OCI-LY1 (cell line): ENCODE data around the gene COX11.

Experiments used
- H2AFZ ChIP-seq: fragments of 200-600 bp; sonication (generic), shearing (Covaris generic); 2 replicates; pipeline ENCODE4 v1.6.0; 2014; ENCODE audit warnings: antibody characterized with exemption, mild to moderate bottlenecking, low read length
- H3F3A ChIP-seq: fragments of 200-600 bp; sonication (generic), shearing (Covaris generic); 2 replicates; pipeline ENCODE4 v1.6.0; 2014; ENCODE audit warnings: mild to moderate bottlenecking, antibody characterized with exemption, low read length, moderate library complexity; ENCODE audit not compliant: insufficient read depth
- H3K27ac ChIP-seq: fragments of 200-600 bp; sonication (generic); 2 replicates; pipeline ENCODE4 v1.5.1; 2014; ENCODE audit warnings: low read length, mixed run types, mild to moderate bottlenecking, low read depth; ENCODE audit not compliant: poor library complexity, severe bottlenecking
- H3K27me3 ChIP-seq: fragments of 200-600 bp; sonication (generic); 2 replicates; pipeline ENCODE4 v1.6.0; 2014; ENCODE audit warnings: antibody characterized with exemption, mild to moderate bottlenecking, low read length, moderate library complexity; ENCODE audit not compliant: insufficient read depth
- H3K36me3 ChIP-seq: fragments of 200-600 bp; sonication (generic); 2 replicates; pipeline ENCODE4 v1.6.1; 2014; ENCODE audit warnings: mild to moderate bottlenecking, antibody characterized with exemption, low read length, moderate library complexity, mixed read lengths; ENCODE audit not compliant: insufficient read depth
- H3K4me1 ChIP-seq: fragments of 200-600 bp; sonication (generic); 2 replicates; pipeline ENCODE4 v1.5.1; 2014; ENCODE audit warnings: mild to moderate bottlenecking, low read length, moderate library complexity; ENCODE audit not compliant: insufficient read depth, severe bottlenecking
- H3K4me2 ChIP-seq: fragments of 200-600 bp; sonication (generic), shearing (Covaris generic); 2 replicates; pipeline ENCODE4 v1.6.1; 2014; ENCODE audit warnings: low read length
- H3K4me3 ChIP-seq: fragments of 200-600 bp; sonication (generic); 2 replicates; pipeline ENCODE4 v1.5.1; 2014; ENCODE audit warnings: low read length, low read depth, mild to moderate bottlenecking, mixed read lengths; ENCODE audit not compliant: poor library complexity, severe bottlenecking
- H3K79me2 ChIP-seq: fragments of 200-600 bp; shearing (Covaris generic); 2 replicates; pipeline ENCODE4 v1.6.1; 2016; ENCODE audit warnings: mixed run types, low read length, mixed read lengths; ENCODE audit not compliant: insufficient read depth
- H3K9ac ChIP-seq: fragments of 200-600 bp; sonication (generic), shearing (Covaris generic); 2 replicates; pipeline ENCODE4 v1.6.1; 2014; ENCODE audit warnings: mild to moderate bottlenecking, low read length, mixed read lengths
- H3K9me2 ChIP-seq: fragments of 200-600 bp; sonication (generic), shearing (Covaris generic); 2 replicates; pipeline ENCODE4 v1.6.1; 2014; ENCODE audit warnings: low read depth, mild to moderate bottlenecking, low read length, mixed read lengths
- H3K9me3 ChIP-seq: fragments of 200-600 bp; shearing (Covaris generic); 2 replicates; pipeline ENCODE4 v1.6.1; 2014; ENCODE audit warnings: low read length, mixed read lengths
- H4K20me1 ChIP-seq: fragments of 200-600 bp; sonication (generic), shearing (Covaris generic); 2 replicates; pipeline ENCODE4 v1.6.0; 2016; ENCODE audit warnings: mild to moderate bottlenecking, low read length; ENCODE audit not compliant: insufficient read depth
- EZH2 ChIP-seq: fragments of 200-600 bp; sonication (generic), shearing (Covaris generic); IDR thresholded peaks from 2 replicates; pipeline ENCODE4 v1.8.0; 2017; ENCODE audit warnings: borderline replicate concordance, mixed run types, mild to moderate bottlenecking, antibody characterized with exemption, low read length, moderate library complexity, mixed read lengths
- TF ChIP-seq, protein P1 (sequence below): fragments of 200-600 bp; sonication (generic), shearing (Covaris generic); IDR thresholded peaks from 2 replicates; pipeline ENCODE4 v1.5.1; 2017; ENCODE audit warnings: mild to moderate bottlenecking, antibody characterized with exemption, low read length, moderate library complexity, mixed read lengths

The COX11 gene

GRCh38 chr17:54979657-54980056, 11.2 kb upstream of the COX11 start:
- TF ChIP-seq, protein P1, sequence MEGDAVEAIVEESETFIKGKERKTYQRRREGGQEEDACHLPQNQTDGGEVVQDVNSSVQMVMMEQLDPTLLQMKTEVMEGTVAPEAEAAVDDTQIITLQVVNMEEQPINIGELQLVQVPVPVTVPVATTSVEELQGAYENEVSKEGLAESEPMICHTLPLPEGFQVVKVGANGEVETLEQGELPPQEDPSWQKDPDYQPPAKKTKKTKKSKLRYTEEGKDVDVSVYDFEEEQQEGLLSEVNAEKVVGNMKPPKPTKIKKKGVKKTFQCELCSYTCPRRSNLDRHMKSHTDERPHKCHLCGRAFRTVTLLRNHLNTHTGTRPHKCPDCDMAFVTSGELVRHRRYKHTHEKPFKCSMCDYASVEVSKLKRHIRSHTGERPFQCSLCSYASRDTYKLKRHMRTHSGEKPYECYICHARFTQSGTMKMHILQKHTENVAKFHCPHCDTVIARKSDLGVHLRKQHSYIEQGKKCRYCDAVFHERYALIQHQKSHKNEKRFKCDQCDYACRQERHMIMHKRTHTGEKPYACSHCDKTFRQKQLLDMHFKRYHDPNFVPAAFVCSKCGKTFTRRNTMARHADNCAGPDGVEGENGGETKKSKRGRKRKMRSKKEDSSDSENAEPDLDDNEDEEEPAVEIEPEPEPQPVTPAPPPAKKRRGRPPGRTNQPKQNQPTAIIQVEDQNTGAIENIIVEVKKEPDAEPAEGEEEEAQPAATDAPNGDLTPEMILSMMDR: no peak
- TF ChIP-seq EZH2: no peak
- Histone ChIP-seq H4K20me1 (no peaks in the 10 kb centered on the region), H3K9me3 (peaks cover 7% of the 10 kb centered on the region; the same call in 1 of the 2 replicates), H3K4me3 (no peak overlapping the region), H3K9ac (no peak overlapping the region), H2AFZ (no peak overlapping the region), H3K27me3 (no peaks in the 10 kb centered on the region), H3K79me2 (no peaks in the 10 kb centered on the region), H3K4me1 (no peaks in the 10 kb centered on the region), H3K9me2 (no peaks in the 10 kb centered on the region), H3K4me2 (no peak overlapping the region), H3K36me3 (no peaks in the 10 kb centered on the region; the same call in 1 of the 2 replicates), H3F3A (no peaks in the 10 kb centered on the region), H3K27ac (no peak overlapping the region)

- H3K9me2 ChIP-seq: no peaks in the 10 kb centered on the region
- no peak for TF ChIP-seq EZH2
- H2AFZ ChIP-seq: no peak overlapping the region
- no peak overlapping the region for H3K4me2 ChIP-seq
- H4K20me1 ChIP-seq: no peaks in the 10 kb centered on the region
- no peaks in the 10 kb centered on the region for H3F3A ChIP-seq
- H3K4me3 ChIP-seq: no peak overlapping the region
- peaks cover 1% of the 10 kb centered on the region for H3K4me1 ChIP-seq
- no peak overlapping the region for H3K27ac ChIP-seq
- no peak overlapping the region for H3K9ac ChIP-seq
- H3K9me3 ChIP-seq: peaks cover 7% of the 10 kb centered on the region; the same call in 1 of the 2 replicates
- no peaks in the 10 kb centered on the region; the same call in 1 of the 2 replicates for H3K36me3 ChIP-seq
- peaks cover 3% of the 10 kb centered on the region; the same call in 1 of the 2 replicates for H3K79me2 ChIP-seq
- H3K27me3 ChIP-seq: no peaks in the 10 kb centered on the region
Observed at GRCh38 chr17:54977744-54978143, 9.3 kb upstream of the COX11 start.

GRCh38 chr17:54976316-54976715, 7.9 kb upstream of the COX11 start:
- H3K9ac ChIP-seq: no peak overlapping the region
- no peaks in the 10 kb centered on the region; the same call in 1 of the 2 replicates for H3K36me3 ChIP-seq
- peaks cover 3% of the 10 kb centered on the region; the same call in 1 of the 2 replicates for H3K79me2 ChIP-seq
- peaks cover 8% of the 10 kb centered on the region for H3K4me1 ChIP-seq
- no peaks in the 10 kb centered on the region for H4K20me1 ChIP-seq
- no peak overlapping the region for H3K4me2 ChIP-seq
- no peak overlapping the region for H3K27ac ChIP-seq
- no peaks in the 10 kb centered on the region for H3F3A ChIP-seq
- H3K4me3 ChIP-seq: no peak overlapping the region
- H3K9me2 ChIP-seq: no peaks in the 10 kb centered on the region
- peaks cover 7% of the 10 kb centered on the region; the same call in 1 of the 2 replicates for H3K9me3 ChIP-seq
- no peak overlapping the region for H2AFZ ChIP-seq
- H3K27me3 ChIP-seq: no peaks in the 10 kb centered on the region
- TF ChIP-seq, protein P1: no peak
- no peak for TF ChIP-seq EZH2

- Histone ChIP-seq H3K4me1 (peaks cover 16% of the 10 kb centered on the region), H4K20me1 (no peaks in the 10 kb centered on the region), H3F3A (no peaks in the 10 kb centered on the region), H3K9me2 (no peaks in the 10 kb centered on the region), H3K4me2 (no peak overlapping the region), H3K27ac (no peak overlapping the region), H3K79me2 (peaks cover 3% of the 10 kb centered on the region; the same call in 1 of the 2 replicates), H2AFZ (no peak overlapping the region), H3K36me3 (no peaks in the 10 kb centered on the region), H3K27me3 (no peaks in the 10 kb centered on the region), H3K9ac (no peak overlapping the region), H3K9me3 (0 out of 2 replicates have a peak, but pooled peaks cover 7% of the 10 kb centered on the region), H3K4me3 (no peak overlapping the region)
- TF ChIP-seq, protein P1: no peak
- TF ChIP-seq EZH2: no peak
Observed at GRCh38 chr17:54974759-54975158, 6.3 kb upstream of the COX11 start.
